Suprapubic skin (tissue), 3 donors: Measurements from ENCODE around the gene HSDL2.

Experiments
- POLR2AphosphoS5 ChIP-seq, 3 donors: sonication (generic); formaldehyde crosslinking; IDR thresholded peaks; one replicate each; pipeline ENCODE4 v1.6.1; 2017; ENCODE audit warnings: antibody characterized with exemption in 3 of 3
- TF ChIP-seq, protein P1 (sequence below), 2 donors: fragments of 200-600 bp in 1 of 2; fragments of 450-650 bp in 1 of 2; sonication (generic) in 1 of 2; IDR thresholded peaks; one replicate each; pipeline ENCODE4 v1.5.1; 2016 to 2019; ENCODE audit warnings: antibody characterized with exemption in 2 of 2, mild to moderate bottlenecking in 1 of 2, moderate library complexity in 1 of 2

DNA sequence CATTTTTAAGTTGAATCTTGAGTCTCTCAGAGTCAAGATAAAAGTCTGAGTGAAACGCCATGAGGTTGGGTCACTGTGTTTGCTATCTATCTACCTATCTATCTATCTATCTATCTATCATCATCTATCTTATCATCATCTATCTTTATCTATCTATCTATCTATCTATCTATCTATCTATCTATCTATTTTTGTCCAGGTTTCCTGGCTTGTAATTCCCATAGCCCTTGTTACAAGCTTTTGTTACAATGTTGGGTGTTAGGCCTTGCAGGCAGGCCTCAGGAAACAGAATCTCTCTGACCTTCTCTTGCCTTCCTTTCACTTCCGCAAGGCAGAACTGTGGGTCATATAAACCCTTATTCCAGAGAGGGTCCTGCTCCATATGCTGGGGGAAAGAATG, 94.1 kb downstream of the HSDL2 start:
- TF ChIP-seq, protein P1, sequence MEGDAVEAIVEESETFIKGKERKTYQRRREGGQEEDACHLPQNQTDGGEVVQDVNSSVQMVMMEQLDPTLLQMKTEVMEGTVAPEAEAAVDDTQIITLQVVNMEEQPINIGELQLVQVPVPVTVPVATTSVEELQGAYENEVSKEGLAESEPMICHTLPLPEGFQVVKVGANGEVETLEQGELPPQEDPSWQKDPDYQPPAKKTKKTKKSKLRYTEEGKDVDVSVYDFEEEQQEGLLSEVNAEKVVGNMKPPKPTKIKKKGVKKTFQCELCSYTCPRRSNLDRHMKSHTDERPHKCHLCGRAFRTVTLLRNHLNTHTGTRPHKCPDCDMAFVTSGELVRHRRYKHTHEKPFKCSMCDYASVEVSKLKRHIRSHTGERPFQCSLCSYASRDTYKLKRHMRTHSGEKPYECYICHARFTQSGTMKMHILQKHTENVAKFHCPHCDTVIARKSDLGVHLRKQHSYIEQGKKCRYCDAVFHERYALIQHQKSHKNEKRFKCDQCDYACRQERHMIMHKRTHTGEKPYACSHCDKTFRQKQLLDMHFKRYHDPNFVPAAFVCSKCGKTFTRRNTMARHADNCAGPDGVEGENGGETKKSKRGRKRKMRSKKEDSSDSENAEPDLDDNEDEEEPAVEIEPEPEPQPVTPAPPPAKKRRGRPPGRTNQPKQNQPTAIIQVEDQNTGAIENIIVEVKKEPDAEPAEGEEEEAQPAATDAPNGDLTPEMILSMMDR (IDR thresholded peaks at IDR 0.05) = no peak
- TF ChIP-seq POLR2AphosphoS5 (IDR thresholded peaks at IDR 0.05) = no peak
